B cell (primary cell): ENCODE data around the gene EPAS1. TPM values are rescaled to one million over a fixed set of nuclear protein-coding genes. Genes with fewer than 3 reads are reported as not detected.

Experiments
- ATAC-seq: fragments of 200-7000 bp; cut with Tn5 transposase; one replicate; pipeline ENCODE4 v1.10.0; 2021; ENCODE audit warnings: low read depth, mild to moderate bottlenecking, moderate number of reproducible peaks, moderate library complexity
- CTCF ChIA-PET: fragments of 350-600 bp; sonication (Branson Sonifier 250); formaldehyde crosslinking; loops from one replicate; lab custom pipeline; 2021; ENCODE audit warnings: antibody characterized with exemption, inconsistent platforms; lab: Charles Lee
- POLR2A ChIA-PET: fragments of 350-600 bp; sonication (Branson Sonifier 250); formaldehyde crosslinking; loops from one replicate; lab custom pipeline; 2021; ENCODE audit warnings: antibody characterized with exemption; lab: Charles Lee
- DNase-seq: peaks from one replicate; pipeline ENCODE4 v3.0.0; 2013
- H2AFZ ChIP-seq: 2 replicates; pipeline ENCODE4 v1.6.1; 2012; ENCODE audit warnings: mild to moderate bottlenecking, low read depth, low read length; ENCODE audit not compliant: insufficient read depth, poor library complexity, severe bottlenecking
- H3K27ac ChIP-seq, 2 donors: 1 replicate in 1 of 2; 2 replicates in 1 of 2; pipeline ENCODE4 v1.5.1; 2012 to 2013; ENCODE audit warnings: low read length in 2 of 2, mild to moderate bottlenecking in 2 of 2, moderate library complexity in 1 of 2
- H3K27me3 ChIP-seq, 4 experiments: fragments of 200-600 bp in 1 of 4; sonication (generic) in 1 of 4; replicated peaks in 1 of 4; 1 replicate in 2 of 4; 2 replicates in 2 of 4; pipeline versions ENCODE4 v1.6.1 to v1.7.0; 2013 to 2016; ENCODE audit warnings: low read length in 3 of 4, mild to moderate bottlenecking in 2 of 4, mixed read lengths in 1 of 4, moderate library complexity in 1 of 4; ENCODE audit not compliant: insufficient read depth in 4 of 4, control insufficient read depth in 3 of 4; ENCODE audit errors: control extremely low read depth in 1 of 4
- H3K36me3 ChIP-seq, 2 experiments: replicated peaks in 1 of 2; 1 replicate in 1 of 2; 2 replicates in 1 of 2; pipeline versions ENCODE4 v1.6.1 to v1.7.1; 2013; ENCODE audit warnings: low read length in 1 of 2; ENCODE audit not compliant: insufficient read depth in 2 of 2, control insufficient read depth in 1 of 2; ENCODE audit errors: control extremely low read depth in 1 of 2, extremely low read depth in 1 of 2
- H3K4me1 ChIP-seq, 2 donors: fragments of 200-600 bp in 1 of 2; sonication (generic) in 1 of 2; 1 replicate in 1 of 2; 2 replicates in 1 of 2; pipeline versions ENCODE4 v1.5.1 to v1.6.1; 2013 to 2017; ENCODE audit warnings: low read length in 2 of 2; ENCODE audit not compliant: control insufficient read depth in 2 of 2, insufficient read depth in 2 of 2
- H3K4me2 ChIP-seq: replicated peaks from 2 replicates; pipeline ENCODE3; 2012; ENCODE audit warnings: mild to moderate bottlenecking, low read depth, low read length; ENCODE audit not compliant: poor library complexity, severe bottlenecking
- H3K4me3 ChIP-seq, 5 experiments: fragments of 200-600 bp in 1 of 5; sonication (generic) in 1 of 5; 1 replicate in 3 of 5; 2 replicates in 2 of 5; pipeline versions ENCODE4 v1.5.1 to v1.7.0; 2011 to 2016; ENCODE audit warnings: low read length in 4 of 5, mild to moderate bottlenecking in 4 of 5, low read depth in 2 of 5, control low read depth in 1 of 5, moderate library complexity in 1 of 5; ENCODE audit not compliant: insufficient read depth in 1 of 5; ENCODE audit errors: control extremely low read depth in 1 of 5, extremely low read depth in 1 of 5
- H3K79me2 ChIP-seq: fragments of 200-600 bp; sonication (generic); one replicate; pipeline ENCODE4 v1.6.0; 2016; ENCODE audit warnings: low read length; ENCODE audit not compliant: control insufficient read depth, insufficient read depth
- H3K9ac ChIP-seq: fragments of 200-600 bp; sonication (generic); 2 replicates; pipeline ENCODE4 v1.6.1; 2017; ENCODE audit warnings: mild to moderate bottlenecking, low read length, moderate library complexity
- H3K9me3 ChIP-seq, 3 donors: one replicate each; pipeline versions ENCODE4 v1.6.1 to v1.7.1; 2013; ENCODE audit warnings: low read length in 2 of 3; ENCODE audit not compliant: control insufficient read depth in 2 of 3, insufficient read depth in 1 of 3; ENCODE audit errors: control extremely low read depth in 1 of 3
- H4K20me1 ChIP-seq: 2 replicates; pipeline ENCODE4 v1.6.0; 2012; ENCODE audit warnings: mild to moderate bottlenecking, low read length; ENCODE audit not compliant: insufficient read depth, control insufficient read depth, poor library complexity, severe bottlenecking
- H3K27ac Mint-ChIP-seq: one replicate; pipeline ENCODE4 v1.8.0; 2021; ENCODE audit warnings: mixed read lengths
- H3K27me3 Mint-ChIP-seq: one replicate; pipeline ENCODE4 v1.8.0; 2021; ENCODE audit warnings: mixed read lengths
- H3K4me1 Mint-ChIP-seq: one replicate; pipeline ENCODE4 v1.8.0; 2021; ENCODE audit warnings: mixed read lengths
- H3K4me3 Mint-ChIP-seq: one replicate; pipeline ENCODE4 v1.8.0; 2021; ENCODE audit warnings: mixed read lengths
- H3K9me3 Mint-ChIP-seq: one replicate; pipeline ENCODE4 v1.8.0; 2022; ENCODE audit warnings: mixed read lengths; ENCODE audit not compliant: insufficient read depth
- CTCF ChIP-seq: fragments of 200-600 bp; IDR thresholded peaks from one replicate; pipeline ENCODE4 v1.8.0; 2022; ENCODE audit warnings: antibody characterized with exemption, mild to moderate bottlenecking
- EZH2 ChIP-seq: IDR thresholded peaks from 2 replicates; pipeline ENCODE4 v1.6.1; 2012; ENCODE audit warnings: borderline replicate concordance, low read depth, mild to moderate bottlenecking, moderate library complexity, low read length; ENCODE audit not compliant: insufficient read depth, poor library complexity, severe bottlenecking
- WGBS: methylation state at CpG from one replicate; pipeline ENCODE4 v1.1.5; 2013; ENCODE audit warnings: missing lambda C conversion rate; ENCODE audit not compliant: insufficient coverage; 5-methylcytosine and 5-hydroxymethylcytosine counted together
- intact Hi-C: fragments of 100-400 bp; cut with micrococcal nuclease; formaldehyde crosslinking; loops from one replicate; pipeline ENCODE4 v1.10.0; 2022
- polyA plus RNA-seq: library from polyadenylated mRNA; depleted of rRNA; stranded (reverse); fragments of >200 nt; gene quantifications from 2 replicates; pipeline ENCODE4 v1.2.3, GENCODE V29; 2012
- total RNA-seq, 2 donors: library from RNA; stranded (reverse); fragments of 120-200 nt in 1 of 2; gene quantifications; 1 replicate in 1 of 2; 2 replicates in 1 of 2; pipeline versions ENCODE4 v1.2.3 to v1.2.4, GENCODE V29; 2013 to 2022

Gene EPAS1
- total and polyA plus RNA-seq, 2 donors (not counting 1 experiment from before 2014, with no cell fraction given) = 0.06 to 0.37 TPM

DNA sequence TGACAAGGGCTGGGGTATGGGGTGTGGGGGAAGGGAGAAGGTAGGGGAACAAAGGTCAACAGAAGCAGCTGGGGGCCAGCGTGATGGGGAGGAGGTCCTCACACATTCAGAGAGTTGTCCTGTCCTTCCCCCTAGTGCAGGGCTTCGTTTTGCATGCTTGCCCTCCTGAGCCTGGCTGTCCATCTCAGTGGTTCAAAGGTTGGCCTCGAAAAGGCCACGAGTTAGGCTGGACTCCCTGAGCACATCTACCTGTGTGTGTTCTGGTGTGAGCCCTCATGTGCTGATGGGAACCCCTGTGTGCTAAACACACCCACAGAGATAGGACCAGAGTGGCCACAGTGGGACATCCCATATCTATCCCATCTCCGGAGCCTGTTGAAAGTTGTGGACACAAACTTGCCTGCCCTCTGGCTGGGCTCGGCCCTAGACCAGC is 51.9 kb downstream of the EPAS1 start:
- H3K4me3 ChIP-seq = no peak overlapping the region
- H2AFZ ChIP-seq = no peak overlapping the region
- DNase-seq (no peak), ATAC-seq (no peak)
- TF ChIP-seq CTCF (no peak), EZH2 (no peak)
- Mint-ChIP-seq H3K4me1 (peaks cover 22% of the 10 kb centered on the region), H3K4me3 (no peak overlapping the region), H3K27me3 (peaks cover 32% of the 10 kb centered on the region), H3K9me3 (no peaks in the 10 kb centered on the region), H3K27ac (no peak overlapping the region)
- no peaks in the 10 kb centered on the region for H3K36me3 ChIP-seq
- H3K79me2 ChIP-seq = no peaks in the 10 kb centered on the region
- peaks cover 0 to 4% (median 0%) of the 10 kb centered on the region in 3 donors for H3K9me3 ChIP-seq
- no peak overlapping the region for H3K4me2 ChIP-seq
- ChIA-PET CTCF (no interaction called here), POLR2A (no interaction called here)
- peaks cover 11 to 18% of the 10 kb centered on the region in 2 donors for H3K4me1 ChIP-seq
- H4K20me1 ChIP-seq = no peaks in the 10 kb centered on the region
- H3K27ac ChIP-seq = no peak overlapping the region
- 93% methylated on average over 5 of the region's 6 CpGs for WGBS
- H3K9ac ChIP-seq = no peak overlapping the region
- peaks cover 0 to 15% (median 0%) of the 10 kb centered on the region in 4 experiments for H3K27me3 ChIP-seq
- intact Hi-C loops = no loop called here

DNA sequence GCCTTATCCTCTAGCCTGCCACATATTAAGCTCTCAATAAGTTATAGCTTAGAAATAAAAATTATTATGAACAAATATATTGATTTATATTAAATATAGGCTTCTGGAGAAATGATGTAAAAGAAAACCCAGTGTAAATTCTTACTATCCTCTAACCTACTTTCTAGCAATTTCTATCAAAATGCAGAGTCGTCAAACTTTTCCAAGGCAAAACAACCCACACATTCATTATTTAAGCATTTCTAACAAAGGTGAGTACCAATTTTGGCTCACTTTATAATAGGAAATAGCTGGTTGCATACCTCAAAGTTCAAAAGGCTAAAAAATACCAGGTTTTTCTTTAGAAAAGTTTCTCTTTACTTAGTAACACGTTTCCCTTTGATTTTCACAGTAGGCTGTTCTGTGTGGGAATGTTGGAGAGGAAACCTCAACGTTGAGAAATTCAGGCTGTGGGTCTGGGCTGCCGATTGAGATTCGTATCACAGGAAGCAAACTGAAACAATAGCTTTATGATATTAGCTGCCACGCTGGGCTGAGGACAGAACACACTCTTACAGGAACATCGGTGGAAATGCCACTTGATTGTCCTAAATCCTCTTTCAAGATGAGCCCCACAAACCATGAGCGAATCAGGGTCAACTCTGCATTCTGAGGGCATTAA is 53.0 kb downstream of the EPAS1 start:
- intact Hi-C loops = no loop called here
- no peak overlapping the region for H3K4me3 ChIP-seq
- peaks cover 11 to 18% of the 10 kb centered on the region in 2 donors for H3K4me1 ChIP-seq
- H4K20me1 ChIP-seq = no peaks in the 10 kb centered on the region
- no peaks in the 10 kb centered on the region for H3K36me3 ChIP-seq
- WGBS = 27% methylated on average over 3 of the region's 8 CpGs
- peaks cover 28% of the 10 kb centered on the region for H3K27me3 Mint-ChIP-seq
- peaks cover 0 to 4% (median 0%) of the 10 kb centered on the region in 3 donors for H3K9me3 ChIP-seq
- H3K9ac ChIP-seq = no peak overlapping the region
- H3K4me3 Mint-ChIP-seq = no peak overlapping the region
- H3K27me3 ChIP-seq = peaks cover 0 to 11% (median 0%) of the 10 kb centered on the region in 4 experiments
- no peak overlapping the region for H3K27ac Mint-ChIP-seq
- peaks cover 22% of the 10 kb centered on the region for H3K4me1 Mint-ChIP-seq
- H3K79me2 ChIP-seq = no peaks in the 10 kb centered on the region
- DNase-seq (no peak), ATAC-seq (no peak)
- TF ChIP-seq CTCF (no peak), EZH2 (no peak)
- no peaks in the 10 kb centered on the region for H3K9me3 Mint-ChIP-seq
- CTCF ChIA-PET = interaction anchor here (0.8 kb wide), 1 partner anchor 12 kb away, joined by 4 read pairs; no protein-coding TSS in a partner anchor
- no peak overlapping the region for H3K27ac ChIP-seq
- H3K4me2 ChIP-seq = no peak overlapping the region
- POLR2A ChIA-PET = no interaction called here
- peak overlapping the region; percentile 16 for H2AFZ ChIP-seq
